GM12878 (cell line): ENCODE data around the gene IL26. TPM values are rescaled to one million over a fixed set of nuclear protein-coding genes. Genes with fewer than 3 reads are reported as not detected.

Experiments
- ATAC-seq: fragments of 200-7000 bp; cut with Tn5 transposase; 3 replicates; pipeline ENCODE4 v1.9.1; 2020; ENCODE audit warnings: mild to moderate bottlenecking, moderate library complexity
- BruUV-seq: library from RNA; stranded (reverse); fragments of 400-500 nt; replicated peaks from 2 replicates; lab custom pipeline; 2021; lab: Mats Ljungman, UMichigan
- CTCF ChIA-PET: fragments of 300-600 bp; sonication (Branson Sonifier 250); formaldehyde crosslinking; extraction: SDS; loops from one replicate; lab custom pipeline; 2021; ENCODE audit warnings: inconsistent platforms; lab: Yijun Ruan, JAX
- POLR2A ChIA-PET: fragments of 350-600 bp; formaldehyde crosslinking; extraction: SDS; loops from one replicate; lab custom pipeline; 2021; ENCODE audit warnings: inconsistent platforms; lab: Charles Lee
- RAD21 ChIA-PET: fragments of 300-600 bp; sonication (Branson Sonifier 250); formaldehyde crosslinking; loops from one replicate; lab custom pipeline; 2023; ENCODE audit warnings: antibody characterized with exemption; ENCODE audit not compliant: unreplicated experiment; lab: Charles Lee
- SMC1A ChIA-PET: fragments of 300-600 bp; sonication (Branson Sonifier 250); formaldehyde crosslinking; loops from one replicate; lab custom pipeline; 2023; ENCODE audit not compliant: unreplicated experiment, uncharacterized antibody; lab: Charles Lee
- DNase-seq: peaks from one replicate; pipeline ENCODE4 v3.0.0-alpha.2; 2011; ENCODE audit warnings: low read depth, low spot score
- FAIRE-seq: peaks from 3 replicates; lab custom pipeline; 2011; peaks lifted over from hg19 to GRCh38; lab: Jason Lieb, UNC
- H2AFZ ChIP-seq: 2 replicates; pipeline ENCODE4 v1.6.0; 2011; ENCODE audit warnings: low read depth, low read length, control low read depth; ENCODE audit not compliant: control insufficient read depth
- H3K27ac ChIP-seq: 2 replicates; pipeline ENCODE4 v1.5.1; 2011; ENCODE audit warnings: control low read depth; ENCODE audit not compliant: control insufficient read depth, insufficient read depth
- H3K27me3 ChIP-seq, 2 experiments: replicated peaks in 1 of 2; 2 replicates each; pipeline versions ENCODE4 v1.6.0 to v1.6.1; 2011; ENCODE audit warnings: low read length in 1 of 2; ENCODE audit not compliant: control insufficient read depth in 2 of 2, insufficient read depth in 2 of 2
- H3K36me3 ChIP-seq, 2 experiments: 2 replicates each; pipeline ENCODE4 v1.5.1; 2011; ENCODE audit warnings: low read length in 1 of 2; ENCODE audit not compliant: control insufficient read depth in 2 of 2, insufficient read depth in 2 of 2
- H3K4me1 ChIP-seq: 2 replicates; pipeline ENCODE4 v1.6.1; 2011; ENCODE audit warnings: mild to moderate bottlenecking, low read length, moderate library complexity, mixed read lengths; ENCODE audit not compliant: control insufficient read depth, insufficient read depth
- H3K4me2 ChIP-seq: 2 replicates; pipeline ENCODE4 v1.6.0; 2011; ENCODE audit warnings: control low read depth; ENCODE audit not compliant: control insufficient read depth, insufficient read depth
- H3K4me3 ChIP-seq: fragments of 200-600 bp; sonication (generic); 2 replicates; pipeline ENCODE4 v1.5.1; 2016
- H3K79me2 ChIP-seq: 2 replicates; pipeline ENCODE4 v1.6.0; 2011; ENCODE audit warnings: low read length; ENCODE audit not compliant: control insufficient read depth, insufficient read depth
- H3K9ac ChIP-seq: 2 replicates; pipeline ENCODE4 v1.8.0; 2011; ENCODE audit warnings: low read length, control low read depth, mixed read lengths; ENCODE audit not compliant: control insufficient read depth, insufficient read depth
- H3K9me3 ChIP-seq: replicated peaks from 3 replicates; pipeline ENCODE4 v1.5.1; 2011; ENCODE audit warnings: mild to moderate bottlenecking, low read length; ENCODE audit not compliant: control insufficient read depth, insufficient read depth
- H4K20me1 ChIP-seq: 2 replicates; pipeline ENCODE4 v1.6.0; 2011; ENCODE audit not compliant: control insufficient read depth, insufficient read depth
- BCL11A ChIP-seq: IDR thresholded peaks from 2 replicates; pipeline ENCODE4 v1.6.1; 2011; ENCODE audit warnings: low read depth, low read length
- BCLAF1 ChIP-seq: fragments of 450-650 bp; IDR thresholded peaks from 2 replicates; pipeline ENCODE4 v1.6.1; 2017; ENCODE audit warnings: antibody characterized with exemption, mild to moderate bottlenecking, moderate library complexity
- CREM ChIP-seq: IDR thresholded peaks from 2 replicates; pipeline ENCODE4 v1.6.1; 2014; ENCODE audit warnings: antibody characterized with exemption, low read depth
- EP300 ChIP-seq, 2 experiments: fragments of 150-350 bp in 1 of 2; IDR thresholded peaks; 2 replicates each; pipeline ENCODE4 v1.6.1; 2011 to 2012; ENCODE audit warnings: low read depth in 2 of 2, low read length in 2 of 2, borderline replicate concordance in 1 of 2, improper control_type of control experiment in 1 of 2, inconsistent platforms in 1 of 2; ENCODE audit not compliant: control insufficient read depth in 1 of 2
- ETV6 ChIP-seq, 2 experiments: fragments of 450-650 bp in 1 of 2; IDR thresholded peaks in 1 of 2; conservative IDR thresholded peaks in 1 of 2; 2 replicates each; pipeline ENCODE4 v1.6.1; 2014; ENCODE audit warnings: antibody characterized with exemption in 1 of 2, borderline replicate concordance in 1 of 2, low read depth in 1 of 2, mild to moderate bottlenecking in 1 of 2, moderate library complexity in 1 of 2
- LARP7 ChIP-seq: fragments of 450-650 bp; IDR thresholded peaks from 2 replicates; pipeline ENCODE4 v1.6.1; 2017; ENCODE audit warnings: mild to moderate bottlenecking
- MAX ChIP-seq: IDR thresholded peaks from 2 replicates; pipeline ENCODE4 v1.6.1; 2012; ENCODE audit warnings: low read depth, low read length, improper control_type of control experiment
- MTA3 ChIP-seq: IDR thresholded peaks from 2 replicates; pipeline ENCODE4 v1.6.1; 2012; ENCODE audit warnings: low read length, inconsistent platforms, borderline replicate concordance
- NFYB ChIP-seq: IDR thresholded peaks from 2 replicates; pipeline ENCODE4 v1.6.1; 2011; ENCODE audit warnings: low read depth, mild to moderate bottlenecking, low read length, improper control_type of control experiment, moderate library complexity; ENCODE audit not compliant: insufficient read depth
- NR2C1 ChIP-seq: fragments of 450-650 bp; IDR thresholded peaks from 2 replicates; pipeline ENCODE4 v1.6.1; 2017; ENCODE audit warnings: antibody characterized with exemption, mild to moderate bottlenecking, moderate library complexity
- NR2C2 ChIP-seq: IDR thresholded peaks from 2 replicates; pipeline ENCODE4 v1.6.1; 2011; ENCODE audit warnings: borderline replicate concordance, low read depth; ENCODE audit not compliant: control insufficient read depth, insufficient read length
- POLR2AphosphoS2 ChIP-seq: IDR thresholded peaks from 2 replicates; pipeline ENCODE4 v1.6.1; 2011; ENCODE audit warnings: low read depth, mild to moderate bottlenecking, low read length, improper control_type of control experiment, moderate library complexity
- RAD21 ChIP-seq: IDR thresholded peaks from 2 replicates; pipeline ENCODE4 v1.6.1; 2011; ENCODE audit warnings: mild to moderate bottlenecking, low read depth, low read length, moderate library complexity; ENCODE audit not compliant: insufficient read depth
- ZBTB33 ChIP-seq: fragments of 450-650 bp; IDR thresholded peaks from 2 replicates; pipeline ENCODE4 v1.6.1; 2017; ENCODE audit warnings: mild to moderate bottlenecking
- ZNF687 ChIP-seq: fragments of 450-650 bp; IDR thresholded peaks from 2 replicates; pipeline ENCODE4 v1.6.1; 2017; ENCODE audit warnings: mild to moderate bottlenecking, moderate library complexity
- WGBS: methylation state at CpG from one replicate; pipeline ENCODE4 v1.1.6; 2016; ENCODE audit warnings: low lambda C conversion rate; ENCODE audit not compliant: insufficient replicate concordance, insufficient coverage; ENCODE audit errors: missing lambda C conversion rate; 5-methylcytosine and 5-hydroxymethylcytosine counted together
- in situ Hi-C: fragments of 300-500 bp; cut with MboI; formaldehyde crosslinking; loops from 9 replicates; pipeline ENCODE4 v1.14.3; 2018; ENCODE audit warnings: mixed read lengths
- intact Hi-C: fragments of 100-400 bp; cut with micrococcal nuclease; formaldehyde crosslinking; loops from one replicate; pipeline ENCODE4 v1.14.2; 2022; ENCODE audit not compliant: unreplicated experiment
- polyA plus RNA-seq, 11 experiments: library from polyadenylated mRNA; depleted of rRNA in 4 of 11; unstranded in 6 of 11; stranded (reverse) in 5 of 11; fragments of >200 nt; fragmentation: Nextera tagmentation in 4 of 11; fragmentation: Illumina TruSeq in 1 of 11; extraction: Ambion mirVana in 4 of 11; extraction: Trizol in 1 of 11; gene quantifications; 1 replicate in 1 of 11; 2 replicates in 10 of 11; pipeline versions ENCODE4 v1.2.1 to v1.2.3, GENCODE V29; 2011 to 2016; ENCODE audit warnings: inconsistent platforms in 2 of 11, missing spikeins in 2 of 11, low read depth in 1 of 11
- total RNA-seq, 4 experiments: library from RNA; depleted of rRNA in 3 of 4; stranded (reverse); fragments of >200 nt in 3 of 4; fragmentation: Illumina TruSeq in 1 of 4; extraction: Trizol in 1 of 4; gene quantifications; 2 replicates each; pipeline versions ENCODE4 v1.2.1 to v1.2.3, GENCODE V29; 2013 to 2021

Gene IL26
- total and polyA plus RNA-seq, 10 of the 15 experiments (the other 5 are each of a cell fraction or from before 2014, with no cell fraction given): not detected

- WGBS: 57% methylated on average over 4 of the region's 4 CpGs
- no TSS peak for BruUV-seq
- DNase-seq: no peak
- POLR2A ChIA-PET: no interaction called here
- H3K27ac ChIP-seq: no peak overlapping the region
- H3K4me3 ChIP-seq: no peak overlapping the region
- CTCF ChIA-PET: no interaction called here
- no peaks in the 10 kb centered on the region for H3K79me2 ChIP-seq
- intact Hi-C loops: no loop called here
- no peak overlapping the region for H2AFZ ChIP-seq
- H3K27me3 ChIP-seq: peaks cover 0 to 2% of the 10 kb centered on the region in 2 experiments; a peak in 1 of 4 replicates
- no peaks in the 10 kb centered on the region for H3K36me3 ChIP-seq
- no peak for FAIRE-seq
- no peak overlapping the region for H3K9ac ChIP-seq
- no peaks in the 10 kb centered on the region for H3K4me1 ChIP-seq
- ATAC-seq: no peak
- no peaks in the 10 kb centered on the region for H4K20me1 ChIP-seq
- no peak overlapping the region for H3K4me2 ChIP-seq
- RAD21 ChIA-PET: no interaction called here
- H3K9me3 ChIP-seq: no peaks in the 10 kb centered on the region; the same call in 2 of the 3 replicates
- in situ Hi-C loops: no loop called here
- SMC1A ChIA-PET: interaction anchor here (0.6 to 1.7 kb wide), 2 partner anchors 8 to 30 kb away, joined by 3 to 7 read pairs; no protein-coding TSS in a partner anchor
- TF ChIP-seq CREM (no peak), BCL11A (no peak), ZNF687 (no peak), NR2C2 (no peak), NFYB (no peak), NR2C1 (no peak), POLR2AphosphoS2 (no peak), RAD21 (no peak), ZBTB33 (no peak), LARP7 (no peak), MTA3 (no peak), ETV6 (conservative IDR thresholded peaks at IDR 0.05 in 1 of 2, IDR thresholded peaks at IDR 0.05 in 1 of 2; ENCODE audit: borderline replicate concordance in 1 of 2, low read depth in 1 of 2) (no peak), BCLAF1 (no peak), EP300 (IDR thresholded peaks at IDR 0.05; ENCODE audit: borderline replicate concordance in 1 of 2, control insufficient read depth in 1 of 2, low read depth in 2 of 2, low read length in 2 of 2) (no peak), MAX (no peak)
Observed at GRCh38 chr12:68189821-68190242, 35.8 kb downstream of the IL26 start.
